Keratinocyte (primary cell): Measurements from ENCODE around the gene PPP2CA. TPM values are rescaled to one million over a fixed set of nuclear protein-coding genes. Genes with fewer than 3 reads are reported as not detected.
A peak's percentile ranks its signal among the peaks of the same experiment; 100 is the strongest.

ENCODE experiments used
- DNase-seq: peaks from one replicate; pipeline ENCODE4 v3.0.0-alpha.2; 2011; ENCODE audit warnings: low read depth, missing footprints, low spot score
- FAIRE-seq: peaks from 2 replicates; lab custom pipeline; 2011; peaks lifted over from hg19 to GRCh38; lab: Jason Lieb, UNC
- H2AFZ ChIP-seq: 2 replicates; pipeline ENCODE4 v1.6.0; 2012; ENCODE audit warnings: low read length, control low read depth, inconsistent platforms; ENCODE audit not compliant: control insufficient read depth
- H3K27ac ChIP-seq: 2 replicates; pipeline ENCODE4 v1.5.1; 2011; ENCODE audit warnings: low read length; ENCODE audit not compliant: control insufficient read depth, insufficient read depth
- H3K27me3 ChIP-seq: 3 replicates; pipeline ENCODE4 v1.6.0; 2011; ENCODE audit warnings: low read length; ENCODE audit not compliant: control insufficient read depth, insufficient read depth; ENCODE audit errors: extremely low read depth
- H3K36me3 ChIP-seq, 2 experiments: 2 replicates in 1 of 2; 3 replicates in 1 of 2; pipeline ENCODE4 v1.5.1; 2011; ENCODE audit warnings: low read length in 2 of 2, mild to moderate bottlenecking in 1 of 2; ENCODE audit not compliant: control insufficient read depth in 2 of 2, insufficient read depth in 2 of 2; ENCODE audit errors: extremely low read depth in 1 of 2
- H3K4me1 ChIP-seq: 3 replicates; pipeline ENCODE4 v1.5.1; 2011; ENCODE audit warnings: low read length; ENCODE audit not compliant: control insufficient read depth, insufficient read depth; ENCODE audit errors: extremely low read depth
- H3K4me2 ChIP-seq: 3 replicates; pipeline ENCODE4 v1.6.0; 2011; ENCODE audit warnings: low read depth, low read length; ENCODE audit not compliant: control insufficient read depth, insufficient read depth; ENCODE audit errors: extremely low read depth
- H3K4me3 ChIP-seq, 3 experiments: fragments of 200-600 bp in 1 of 3; sonication (generic) in 1 of 3; 2 replicates in 2 of 3; 3 replicates in 1 of 3; pipeline ENCODE4 v1.5.1; 2011 to 2016; ENCODE audit warnings: low read length in 3 of 3, mild to moderate bottlenecking in 3 of 3, control low read depth in 2 of 3, inconsistent platforms in 1 of 3, low read depth in 1 of 3, mixed read lengths in 1 of 3, mixed run types in 1 of 3, moderate library complexity in 1 of 3; ENCODE audit not compliant: control insufficient read depth in 2 of 3, insufficient read depth in 2 of 3; ENCODE audit errors: extremely low read depth in 1 of 3
- H3K79me2 ChIP-seq: 2 replicates; pipeline ENCODE4 v1.6.0; 2012; ENCODE audit warnings: low read length; ENCODE audit not compliant: control insufficient read depth, insufficient read depth
- H3K9ac ChIP-seq: 3 replicates; pipeline ENCODE4 v1.6.0; 2011; ENCODE audit warnings: low read length; ENCODE audit not compliant: control insufficient read depth, insufficient read depth; ENCODE audit errors: extremely low read depth
- H3K9me1 ChIP-seq: 3 replicates; pipeline ENCODE4 v1.6.0; 2011; ENCODE audit warnings: low read length; ENCODE audit not compliant: control insufficient read depth, insufficient read depth; ENCODE audit errors: extremely low read depth
- H3K9me3 ChIP-seq: 2 replicates; pipeline ENCODE4 v1.5.1; 2012; ENCODE audit warnings: low read depth, low read length; ENCODE audit not compliant: control insufficient read depth
- H4K20me1 ChIP-seq: 3 replicates; pipeline ENCODE4 v1.6.0; 2011; ENCODE audit warnings: low read length; ENCODE audit not compliant: control insufficient read depth, insufficient read depth; ENCODE audit errors: extremely low read depth
- CTCF ChIP-seq, 3 experiments: IDR thresholded peaks in 1 of 3; conservative IDR thresholded peaks in 1 of 3; optimal IDR thresholded peaks in 1 of 3; 2 replicates in 2 of 3; 3 replicates in 1 of 3; pipeline versions ENCODE3 to v1.5.1; 2011; ENCODE audit warnings: low read length in 3 of 3, mild to moderate bottlenecking in 3 of 3, moderate library complexity in 2 of 3, control low read depth in 1 of 3, inconsistent platforms in 1 of 3; ENCODE audit not compliant: insufficient read depth in 2 of 3; ENCODE audit errors: extremely low read depth in 1 of 3
- EZH2 ChIP-seq: IDR thresholded peaks from one replicate; pipeline ENCODE4 v1.6.1; 2012; ENCODE audit warnings: inconsistent platforms, mild to moderate bottlenecking, low read length, moderate library complexity
- dilution Hi-C: fragments of 300-500 bp; cut with MboI; formaldehyde crosslinking; loops from one replicate; pipeline ENCODE4 v1.7.0; 2020; ENCODE audit warnings: low sequenced_read_pairs; ENCODE audit not compliant: extremely low pct_ligation_motif_present
- polyA plus RNA-seq, 5 experiments: library from polyadenylated mRNA; depleted of rRNA in 3 of 5; stranded (reverse) in 3 of 5; stranded (forward) in 1 of 5; unstranded in 1 of 5; fragments of >200 nt; gene quantifications; 1 replicate in 1 of 5; 2 replicates in 3 of 5; 3 replicates in 1 of 5; pipeline versions ENCODE4 v1.2.1 to v1.2.3, GENCODE V29; 2011 to 2012; ENCODE audit warnings: missing spikeins in 2 of 5, low read depth in 1 of 5, low replicate concordance in 1 of 5

PPP2CA gene
- polyA plus RNA-seq, 1 donor (not counting 4 experiments of a cell fraction or from before 2014, with no cell fraction given), result 255 TPM

GRCh38 chr5:134227259-134227658, 1.4 kb upstream of the PPP2CA start:
- Histone ChIP-seq H3K27ac (peak overlapping the region; percentile 94), H3K4me1 (peaks cover 25% of the 10 kb centered on the region), H3K79me2 (peaks cover 36% of the 10 kb centered on the region), H3K36me3 (peaks cover 0 to 4% of the 10 kb centered on the region in 2 experiments), H3K9me3 (no peaks in the 10 kb centered on the region), H3K27me3 (no peaks in the 10 kb centered on the region), H2AFZ (no peak overlapping the region), H3K4me2 (peak overlapping the region; percentile 86), H3K4me3 (peak overlapping the region in 2 of 3 experiments; percentile 78 to 100), H4K20me1 (peaks cover 19% of the 10 kb centered on the region), H3K9ac (no peak overlapping the region), H3K9me1 (no peaks in the 10 kb centered on the region)
- DNase-seq (no peak), FAIRE-seq (no peak)
- TF ChIP-seq EZH2, result no peak
- peak in 2 of 3 experiments; percentile 24 to 49 for TF ChIP-seq CTCF (optimal IDR thresholded peaks at IDR 0.05 in 1 of 3, IDR thresholded peaks at IDR 0.05 in 1 of 3, conservative IDR thresholded peaks at IDR 0.05 in 1 of 3; ENCODE audit: extremely low read depth in 1 of 3, insufficient read depth in 2 of 3, low read length in 3 of 3)
- dilution Hi-C loops, result no loop called here

GRCh38 chr5:134226441-134227192, 744 bp upstream of the PPP2CA start:
- Histone ChIP-seq H4K20me1 (peaks cover 25% of the 10 kb centered on the region), H3K9me3 (no peaks in the 10 kb centered on the region), H2AFZ (peak overlapping the region; percentile 92), H3K9ac (peak overlapping the region; percentile 99), H3K9me1 (no peaks in the 10 kb centered on the region), H3K4me3 (peak overlapping the region; percentile 63 to 100 (median 78)), H3K27me3 (no peaks in the 10 kb centered on the region), H3K4me2 (peak overlapping the region; percentile 86), H3K79me2 (peaks cover 42% of the 10 kb centered on the region), H3K27ac (peak overlapping the region; percentile 94), H3K36me3 (peaks cover 0 to 4% of the 10 kb centered on the region in 2 experiments), H3K4me1 (peaks cover 26% of the 10 kb centered on the region)
- dilution Hi-C loops, result no loop called here
- FAIRE-seq (no peak), DNase-seq (no peak)
- TF ChIP-seq EZH2, result no peak
- TF ChIP-seq CTCF (optimal IDR thresholded peaks at IDR 0.05 in 1 of 3, IDR thresholded peaks at IDR 0.05 in 1 of 3, conservative IDR thresholded peaks at IDR 0.05 in 1 of 3; ENCODE audit: extremely low read depth in 1 of 3, insufficient read depth in 2 of 3, low read length in 3 of 3), result no peak
